HepG2 (cell line): Measurements from ENCODE around the gene C10orf67. TPM values are rescaled to one million over a fixed set of nuclear protein-coding genes. Genes with fewer than 3 reads are reported as not detected.

Experiments
- ATAC-seq: fragments of 200-7000 bp; cut with Tn5 transposase; 3 replicates; pipeline ENCODE4 v1.9.1; 2020; ENCODE audit warnings: mild to moderate bottlenecking, moderate library complexity
- BruUV-seq: library from RNA; stranded (reverse); fragments of 400-500 nt; replicated peaks from 2 replicates; lab custom pipeline; 2021; lab: Mats Ljungman, UMichigan
- CTCF ChIA-PET: fragments of 300-600 bp; formaldehyde crosslinking; extraction: SDS; loops from one replicate; lab custom pipeline; 2021; ENCODE audit warnings: low total read pairs, inconsistent platforms, low intra/inter-chr PET ratio; lab: Yijun Ruan, JAX
- POLR2A ChIA-PET: fragments of 350-600 bp; sonication (Branson Sonifier 250); formaldehyde crosslinking; loops from one replicate; lab custom pipeline; 2020; ENCODE audit warnings: antibody characterized with exemption, inconsistent platforms; lab: Yijun Ruan, JAX
- DNase-seq: peaks from one replicate; pipeline ENCODE4 v3.0.0-alpha.2; 2015; ENCODE audit warnings: low spot score
- FAIRE-seq: peaks from 3 replicates; lab custom pipeline; 2011; peaks lifted over from hg19 to GRCh38; lab: Jason Lieb, UNC
- H2AFZ ChIP-seq: one replicate; pipeline ENCODE4 v1.6.1; 2011; ENCODE audit warnings: low read length, inconsistent platforms
- H3K27ac ChIP-seq: fragments of 300-600 bp; 3 replicates; pipeline ENCODE4 v1.8.0; 2011; ENCODE audit warnings: mixed run types, mild to moderate bottlenecking, mixed read lengths, low read length, inconsistent platforms; ENCODE audit not compliant: insufficient read depth; ENCODE audit errors: extremely low read length
- H3K27me3 ChIP-seq, 2 experiments: fragments of 200-600 bp in 1 of 2; 2 replicates in 1 of 2; 3 replicates in 1 of 2; pipeline versions ENCODE4 v1.6.0 to v1.8.0; 2011; ENCODE audit warnings: low read length in 2 of 2, mild to moderate bottlenecking in 2 of 2, moderate library complexity in 2 of 2, inconsistent platforms in 1 of 2; ENCODE audit not compliant: insufficient read depth in 2 of 2, control insufficient read depth in 1 of 2
- H3K36me3 ChIP-seq, 2 experiments: fragments of 200-600 bp in 1 of 2; replicated peaks in 1 of 2; 2 replicates in 1 of 2; 3 replicates in 1 of 2; pipeline versions ENCODE4 v1.5.1 to v1.8.0; 2011; ENCODE audit warnings: low read length in 2 of 2, inconsistent platforms in 1 of 2; ENCODE audit not compliant: insufficient read depth in 2 of 2, control insufficient read depth in 1 of 2
- H3K4me1 ChIP-seq: 2 replicates; pipeline ENCODE4 v1.5.1; 2012; ENCODE audit warnings: low read length, inconsistent platforms; ENCODE audit not compliant: insufficient read depth
- H3K4me2 ChIP-seq: 2 replicates; pipeline ENCODE4 v1.6.0; 2011; ENCODE audit warnings: low read depth, low read length, inconsistent platforms
- H3K4me3 ChIP-seq, 3 experiments: fragments of 200-600 bp in 1 of 3; sonication (generic), shearing (Covaris generic) in 1 of 3; replicated peaks in 1 of 3; 2 replicates each; pipeline ENCODE4 v1.5.1; 2011 to 2016; ENCODE audit warnings: low read length in 3 of 3, inconsistent platforms in 2 of 3, low read depth in 2 of 3, mild to moderate bottlenecking in 2 of 3, control low read depth in 1 of 3, mixed read lengths in 1 of 3; ENCODE audit not compliant: insufficient read depth in 1 of 3
- H3K79me2 ChIP-seq: one replicate; pipeline ENCODE4 v1.6.1; 2011; ENCODE audit warnings: low read length, inconsistent platforms; ENCODE audit not compliant: insufficient read depth
- H3K9ac ChIP-seq: 2 replicates; pipeline ENCODE4 v1.6.0; 2011; ENCODE audit warnings: mild to moderate bottlenecking, low read depth, low read length, inconsistent platforms; ENCODE audit not compliant: insufficient read depth
- H3K9me3 ChIP-seq: 2 replicates; pipeline ENCODE4 v1.5.1; 2012; ENCODE audit warnings: mild to moderate bottlenecking, low read length
- H4K20me1 ChIP-seq: 2 replicates; pipeline ENCODE4 v1.6.0; 2011; ENCODE audit warnings: inconsistent platforms, mild to moderate bottlenecking, low read length, moderate library complexity; ENCODE audit not compliant: insufficient read depth
- CEBPG ChIP-seq: IDR thresholded peaks from 2 replicates; pipeline ENCODE4 v1.6.1; 2016
- HNF4G ChIP-seq, 2 experiments: sonication (generic) in 1 of 2; formaldehyde crosslinking in 1 of 2; IDR thresholded peaks; 2 replicates each; pipeline versions ENCODE4 v1.4.0 to v1.6.1; 2011 to 2020; ENCODE audit warnings: borderline replicate concordance in 2 of 2, low read depth in 2 of 2, mild to moderate bottlenecking in 2 of 2, low read length in 1 of 2, missing genetic modification reagents in 1 of 2, moderate library complexity in 1 of 2
- NCOR1 ChIP-seq: fragments of 200-600 bp; sonication (generic); IDR thresholded peaks from 2 replicates; pipeline ENCODE4 v1.7.0; 2017; ENCODE audit warnings: antibody characterized with exemption, low read length, borderline replicate concordance
- POGZ ChIP-seq: sonication (generic); formaldehyde crosslinking; IDR thresholded peaks from 2 replicates; pipeline ENCODE4 v1.4.0; 2020; ENCODE audit warnings: mild to moderate bottlenecking, missing genetic modification reagents
- TAF1 ChIP-seq: sonication (generic); formaldehyde crosslinking; IDR thresholded peaks from 2 replicates; pipeline ENCODE4 v1.4.0; 2020; ENCODE audit warnings: missing genetic modification reagents
- TRIM24 ChIP-seq: sonication (generic); formaldehyde crosslinking; IDR thresholded peaks from 2 replicates; pipeline ENCODE4 v1.8.0; 2022; ENCODE audit warnings: mild to moderate bottlenecking, missing genetic modification reagents
- ZNF652 ChIP-seq: IDR thresholded peaks from 2 replicates; pipeline ENCODE4 v1.6.1; 2016; ENCODE audit warnings: low read depth, borderline replicate concordance
- ZNF891 ChIP-seq: sonication (generic); formaldehyde crosslinking; IDR thresholded peaks from 2 replicates; pipeline ENCODE4 v1.5.0; 2020; ENCODE audit warnings: mild to moderate bottlenecking, missing genetic modification reagents
- WGBS: methylation state at CpG from one replicate; pipeline ENCODE4 v1.1.6; 2017; ENCODE audit warnings: low lambda C conversion rate; 5-methylcytosine and 5-hydroxymethylcytosine counted together
- in situ Hi-C: cut with HindIII; loops from 2 replicates; pipeline ENCODE4 v1.10.0; 2017; ENCODE audit warnings: low pct_unique_long_range_greater_than_20kb; ENCODE audit not compliant: extremely low pct_ligation_motif_present
- intact Hi-C: fragments of 100-400 bp; cut with micrococcal nuclease; formaldehyde crosslinking; loops from one replicate; pipeline ENCODE4 v1.10.0; 2022; ENCODE audit not compliant: unreplicated experiment
- polyA plus RNA-seq, 8 experiments: library from polyadenylated mRNA; depleted of rRNA in 3 of 8; stranded (reverse) in 7 of 8; unstranded in 1 of 8; fragments of >200 nt; fragmentation: Illumina TruSeq in 4 of 8; extraction: Trizol in 4 of 8; gene quantifications; 2 replicates each; pipeline versions ENCODE4 v1.2.1 to v1.2.3, GENCODE V29; 2011 to 2016; ENCODE audit warnings: low read depth in 4 of 8, missing spikeins in 1 of 8, mixed read lengths in 1 of 8; ENCODE audit not compliant: insufficient read depth in 1 of 8
- total RNA-seq, 5 experiments: library from RNA; depleted of rRNA; stranded (reverse); fragments of >200 nt; fragmentation: Illumina TruSeq; extraction: Trizol; gene quantifications; 2 replicates each; pipeline ENCODE4 v1.2.3, GENCODE V29; 2016; ENCODE audit warnings: low read depth in 1 of 5
- TF ChIP-seq, protein P1 (sequence below): sonication (generic); formaldehyde crosslinking; IDR thresholded peaks from 2 replicates; pipeline ENCODE4 v1.4.0; 2020; ENCODE audit warnings: missing genetic modification reagents, mild to moderate bottlenecking, borderline replicate concordance

C10orf67 gene
- total and polyA plus RNA-seq, 2 of the 13 experiments (the other 11 are each of a cell fraction or from before 2014, with no cell fraction given) = not detected

DNA sequence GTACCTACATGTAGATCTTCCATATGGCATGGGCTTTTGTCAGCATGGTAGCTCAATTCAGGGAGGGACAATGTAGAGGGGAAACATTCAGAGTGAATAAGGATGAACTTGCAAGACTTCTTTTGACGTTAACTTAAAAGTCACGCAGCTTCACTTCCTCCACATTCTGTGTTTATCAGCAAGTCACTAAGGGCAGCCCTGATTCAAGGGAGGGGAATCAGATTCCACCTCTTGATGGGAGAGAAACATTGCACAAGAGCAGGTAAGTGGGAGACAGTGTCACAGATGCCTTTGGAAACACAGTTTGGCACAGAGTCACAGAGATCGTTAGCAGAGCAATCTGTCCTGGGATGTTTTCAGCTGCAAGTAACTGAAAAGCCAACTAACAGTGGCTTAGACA lies 26.2 kb downstream of the C10orf67 start (continued):
- TF ChIP-seq, protein P1, sequence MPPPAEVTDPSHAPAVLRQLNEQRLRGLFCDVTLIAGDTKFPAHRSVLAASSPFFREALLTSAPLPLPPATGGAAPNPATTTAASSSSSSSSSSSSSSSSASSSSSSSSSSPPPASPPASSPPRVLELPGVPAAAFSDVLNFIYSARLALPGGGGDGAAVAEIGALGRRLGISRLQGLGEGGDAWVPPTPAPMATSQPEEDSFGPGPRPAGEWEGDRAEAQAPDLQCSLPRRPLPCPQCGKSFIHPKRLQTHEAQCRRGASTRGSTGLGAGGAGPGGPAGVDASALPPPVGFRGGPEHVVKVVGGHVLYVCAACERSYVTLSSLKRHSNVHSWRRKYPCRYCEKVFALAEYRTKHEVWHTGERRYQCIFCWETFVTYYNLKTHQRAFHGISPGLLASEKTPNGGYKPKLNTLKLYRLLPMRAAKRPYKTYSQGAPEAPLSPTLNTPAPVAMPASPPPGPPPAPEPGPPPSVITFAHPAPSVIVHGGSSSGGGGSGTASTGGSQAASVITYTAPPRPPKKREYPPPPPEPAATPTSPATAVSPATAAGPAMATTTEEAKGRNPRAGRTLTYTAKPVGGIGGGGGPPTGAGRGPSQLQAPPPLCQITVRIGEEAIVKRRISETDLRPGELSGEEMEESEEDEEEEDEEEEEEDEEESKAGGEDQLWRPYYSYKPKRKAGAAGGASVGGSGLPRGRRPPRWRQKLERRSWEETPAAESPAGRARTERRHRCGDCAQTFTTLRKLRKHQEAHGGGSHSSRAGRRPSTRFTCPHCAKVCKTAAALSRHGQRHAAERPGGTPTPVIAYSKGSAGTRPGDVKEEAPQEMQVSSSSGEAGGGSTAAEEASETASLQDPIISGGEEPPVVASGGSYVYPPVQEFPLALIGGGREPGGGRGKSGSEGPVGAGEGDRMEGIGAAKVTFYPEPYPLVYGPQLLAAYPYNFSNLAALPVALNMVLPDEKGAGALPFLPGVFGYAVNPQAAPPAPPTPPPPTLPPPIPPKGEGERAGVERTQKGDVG (CRISPR knock-in tag) = no peak
- TF ChIP-seq ZNF891 (CRISPR knock-in tag) = no peak

- FAIRE-seq = no peak
Observed at GRCh38 chr10:23317416-23317815, 27.2 kb downstream of the C10orf67 start.

More at GRCh38 chr10:23317416-23317815, 27.2 kb downstream of the C10orf67 start:
- Histone ChIP-seq H3K79me2 (no peaks in the 10 kb centered on the region), H3K27ac (no peak overlapping the region), H3K4me1 (no peaks in the 10 kb centered on the region), H4K20me1 (no peaks in the 10 kb centered on the region), H3K27me3 (no peaks in the 10 kb centered on the region; a peak in 2 of 5 replicates), H2AFZ (no peak overlapping the region), H3K9me3 (no peaks in the 10 kb centered on the region), H3K4me3 (no peak overlapping the region), H3K4me2 (no peak overlapping the region), H3K9ac (no peak overlapping the region), H3K36me3 (no peaks in the 10 kb centered on the region)
- no TSS peak for BruUV-seq
- ChIA-PET POLR2A (no interaction called here), CTCF (no interaction called here)
- ATAC-seq = no peak
- in situ Hi-C loops = loop anchor here (5.0 to 10.0 kb wide), 2 partner anchors 205 to 377 kb away; no protein-coding TSS in a partner anchor
- DNase-seq = no peak
- intact Hi-C loops = no loop called here
- TF ChIP-seq POGZ (CRISPR knock-in tag) = no peak
- no peak for TF ChIP-seq ZNF652 (CRISPR knock-in tag)
- TF ChIP-seq NCOR1 = no peak
- no peak for TF ChIP-seq TRIM24 (CRISPR knock-in tag)
- no peak for TF ChIP-seq HNF4G (IDR thresholded peaks at IDR 0.05; ENCODE audit: borderline replicate concordance, low read depth, low read length)
- TF ChIP-seq HNF4G (CRISPR knock-in tag; IDR thresholded peaks at IDR 0.05; ENCODE audit: borderline replicate concordance, low read depth) = no peak
- no peak for TF ChIP-seq TAF1
- TF ChIP-seq CEBPG (CRISPR knock-in tag) = no peak
- 1% methylated on average over 2 of the region's 3 CpGs for WGBS
